ENCODE measurements around the gene APLN. TPM values are rescaled to one million over a fixed set of nuclear protein-coding genes. Genes with fewer than 3 reads are reported as not detected.

Gene APLN
- polyA plus RNA-seq, 1 donor (not counting 4 experiments of a cell fraction or from before 2014, with no cell fraction given): 1.8 TPM

DNA sequence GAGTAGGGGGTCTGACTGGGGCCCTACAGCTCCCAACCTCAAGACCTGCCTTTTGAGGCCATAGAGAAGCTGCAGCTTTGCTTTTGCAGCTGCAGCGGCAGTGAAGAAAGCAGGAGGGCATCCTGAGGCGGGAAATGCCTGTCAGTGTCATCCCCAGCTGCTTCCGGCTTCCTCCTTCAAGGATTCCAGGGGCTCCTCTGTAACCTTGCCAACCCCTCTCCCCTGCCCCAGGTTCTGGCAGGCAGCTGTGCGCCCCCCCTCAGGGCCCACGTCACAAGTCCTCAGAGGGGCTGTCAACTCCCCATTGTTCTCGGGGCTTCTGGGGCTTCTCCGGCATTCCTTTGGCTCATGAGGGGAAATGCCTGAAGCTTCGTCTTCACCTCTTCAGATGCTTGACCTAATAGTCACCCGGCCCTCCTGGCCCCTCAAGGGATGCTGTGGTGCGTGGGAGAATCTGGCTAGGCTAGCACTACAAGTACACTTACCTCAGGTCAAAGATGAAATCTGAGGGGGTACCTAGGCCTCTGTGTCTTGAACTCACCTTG lies 31.9 kb downstream of the APLN start:
- no peaks in the 10 kb centered on the region for H3K9me3 ChIP-seq (ENCODE audit: control insufficient read depth, low read depth, low read length)
- dilution Hi-C loops (cut with MboI; ENCODE audit: extremely low pct_ligation_motif_present, low sequenced_read_pairs): no loop called here
- no peak overlapping the region for H3K27ac ChIP-seq (ENCODE audit: control insufficient read depth, insufficient read depth, low read length)
- H3K27me3 ChIP-seq (ENCODE audit: control insufficient read depth, extremely low read depth, insufficient read depth, low read length): no peaks in the 10 kb centered on the region
- no peak overlapping the region for H3K9ac ChIP-seq (ENCODE audit: control insufficient read depth, extremely low read depth, insufficient read depth, low read length)
- H3K9me1 ChIP-seq (ENCODE audit: control insufficient read depth, extremely low read depth, insufficient read depth, low read length): no peaks in the 10 kb centered on the region
- H2AFZ ChIP-seq (ENCODE audit: control insufficient read depth, low read length): peak overlapping the region; percentile 1
- no peaks in the 10 kb centered on the region for H4K20me1 ChIP-seq (ENCODE audit: control insufficient read depth, extremely low read depth, insufficient read depth, low read length)
- peaks cover 12% of the 10 kb centered on the region for H3K4me1 ChIP-seq (ENCODE audit: control insufficient read depth, extremely low read depth, insufficient read depth, low read length)
- H3K36me3 ChIP-seq (ENCODE audit: control insufficient read depth in 2 of 2, extremely low read depth in 1 of 2, insufficient read depth in 2 of 2, low read length in 2 of 2): no peaks in the 10 kb centered on the region
- no peak overlapping the region for H3K4me2 ChIP-seq (ENCODE audit: control insufficient read depth, extremely low read depth, insufficient read depth, low read depth, low read length)
- FAIRE-seq (no peak), DNase-seq (ENCODE audit: low read depth, low spot score) (no peak)
- H3K4me3 ChIP-seq (ENCODE audit: control insufficient read depth in 2 of 3, extremely low read depth in 1 of 3, insufficient read depth in 2 of 3, low read depth in 1 of 3, low read length in 3 of 3): no peak overlapping the region
- H3K79me2 ChIP-seq (ENCODE audit: control insufficient read depth, insufficient read depth, low read length): no peaks in the 10 kb centered on the region
- no peak for TF ChIP-seq CTCF (optimal IDR thresholded peaks at IDR 0.05 in 1 of 3, IDR thresholded peaks at IDR 0.05 in 1 of 3, conservative IDR thresholded peaks at IDR 0.05 in 1 of 3; ENCODE audit: extremely low read depth in 1 of 3, insufficient read depth in 2 of 3, low read length in 3 of 3)
- TF ChIP-seq EZH2 (IDR thresholded peaks at IDR 0.05; ENCODE audit: low read length): no peak

- DNase-seq (ENCODE audit: low read depth, low spot score) (no peak), FAIRE-seq (no peak)
- Histone ChIP-seq H3K9ac (ENCODE audit: control insufficient read depth, extremely low read depth, insufficient read depth, low read length) (no peak overlapping the region), H2AFZ (ENCODE audit: control insufficient read depth, low read length) (no peak overlapping the region), H3K4me2 (ENCODE audit: control insufficient read depth, extremely low read depth, insufficient read depth, low read depth, low read length) (no peak overlapping the region), H3K27ac (ENCODE audit: control insufficient read depth, insufficient read depth, low read length) (no peak overlapping the region), H3K4me3 (ENCODE audit: control insufficient read depth in 2 of 3, extremely low read depth in 1 of 3, insufficient read depth in 2 of 3, low read depth in 1 of 3, low read length in 3 of 3) (no peak overlapping the region), H3K27me3 (ENCODE audit: control insufficient read depth, extremely low read depth, insufficient read depth, low read length) (no peaks in the 10 kb centered on the region), H4K20me1 (ENCODE audit: control insufficient read depth, extremely low read depth, insufficient read depth, low read length) (no peaks in the 10 kb centered on the region), H3K36me3 (ENCODE audit: control insufficient read depth in 2 of 2, extremely low read depth in 1 of 2, insufficient read depth in 2 of 2, low read length in 2 of 2) (no peaks in the 10 kb centered on the region), H3K9me3 (ENCODE audit: control insufficient read depth, low read depth, low read length) (no peaks in the 10 kb centered on the region), H3K9me1 (ENCODE audit: control insufficient read depth, extremely low read depth, insufficient read depth, low read length) (no peaks in the 10 kb centered on the region), H3K79me2 (ENCODE audit: control insufficient read depth, insufficient read depth, low read length) (no peaks in the 10 kb centered on the region), H3K4me1 (ENCODE audit: control insufficient read depth, extremely low read depth, insufficient read depth, low read length) (peaks cover 16% of the 10 kb centered on the region)
- dilution Hi-C loops (cut with MboI; ENCODE audit: extremely low pct_ligation_motif_present, low sequenced_read_pairs): no loop called here
- no peak for TF ChIP-seq CTCF (optimal IDR thresholded peaks at IDR 0.05 in 1 of 3, IDR thresholded peaks at IDR 0.05 in 1 of 3, conservative IDR thresholded peaks at IDR 0.05 in 1 of 3; ENCODE audit: extremely low read depth in 1 of 3, insufficient read depth in 2 of 3, low read length in 3 of 3)
- no peak for TF ChIP-seq EZH2 (IDR thresholded peaks at IDR 0.05; ENCODE audit: low read length)
Measured at GRCh38 chrX:129618997-129619396, 35.8 kb downstream of the APLN start.

Data from keratinocyte (primary cell).